BE2C (cell line): Measurements from ENCODE around the gene KIF24.
"Not testable (repeated sequence)": the region's sequence is repeated elsewhere in the genome, so short reads cannot be mapped to it uniquely, and the experiment has no call there.

Experiments
- DNase-seq: peaks from one replicate; pipeline ENCODE4 v3.0.0-alpha.2; 2020
- H3K27me3 ChIP-seq: fragments of 250-450 bp; sonication (Bioruptor Pico); 2 replicates; pipeline ENCODE4 v1.5.1; 2020; ENCODE audit warnings: mild to moderate bottlenecking
- H3K36me3 ChIP-seq: fragments of 250-450 bp; sonication (Bioruptor Pico); 2 replicates; pipeline ENCODE4 v1.5.1; 2020; ENCODE audit warnings: mild to moderate bottlenecking
- H3K4me1 ChIP-seq: fragments of 250-450 bp; sonication (Bioruptor Pico); 2 replicates; pipeline ENCODE4 v1.5.1; 2020
- H3K4me3 ChIP-seq: 2 replicates; pipeline ENCODE4 v1.5.1; 2011; ENCODE audit warnings: low read depth, low read length
- H3K9me3 ChIP-seq: fragments of 250-450 bp; sonication (Bioruptor Pico); 2 replicates; pipeline ENCODE4 v1.5.1; 2020
- TF ChIP-seq, protein P1 (sequence below): IDR thresholded peaks from 2 replicates; pipeline ENCODE4 v1.5.1; 2012; ENCODE audit warnings: mild to moderate bottlenecking, low read depth, low read length

KIF24 gene

DNA sequence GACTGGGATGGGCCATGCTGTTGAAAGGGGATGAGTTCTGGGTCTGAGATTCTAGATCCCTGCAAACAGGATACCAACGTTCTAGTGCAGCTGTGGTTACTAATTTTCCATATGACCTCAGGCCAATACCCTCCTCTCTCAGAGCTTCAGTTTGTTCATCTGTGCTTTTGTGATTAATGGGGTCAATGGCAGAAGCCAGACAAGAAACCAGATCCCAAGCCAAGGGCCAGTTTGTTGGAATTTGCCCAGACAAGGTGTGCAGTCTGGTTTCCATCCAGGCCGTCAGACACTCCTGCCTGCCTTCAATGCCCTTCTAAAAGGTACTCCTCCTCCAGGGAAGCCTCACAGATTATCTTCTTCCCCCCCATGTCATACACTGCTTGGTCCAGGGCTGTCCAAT lies 36.2 kb upstream of the KIF24 start:
- DNase-seq = no peak
- no peaks in the 10 kb centered on the region for H3K27me3 ChIP-seq
- no peaks in the 10 kb centered on the region for H3K36me3 ChIP-seq
- no peak overlapping the region for H3K4me3 ChIP-seq
- H3K9me3 ChIP-seq = no peaks in the 10 kb centered on the region; the same call in 1 of the 2 replicates
- no peaks in the 10 kb centered on the region; the same call in 1 of the 2 replicates for H3K4me1 ChIP-seq
- TF ChIP-seq, protein P1, sequence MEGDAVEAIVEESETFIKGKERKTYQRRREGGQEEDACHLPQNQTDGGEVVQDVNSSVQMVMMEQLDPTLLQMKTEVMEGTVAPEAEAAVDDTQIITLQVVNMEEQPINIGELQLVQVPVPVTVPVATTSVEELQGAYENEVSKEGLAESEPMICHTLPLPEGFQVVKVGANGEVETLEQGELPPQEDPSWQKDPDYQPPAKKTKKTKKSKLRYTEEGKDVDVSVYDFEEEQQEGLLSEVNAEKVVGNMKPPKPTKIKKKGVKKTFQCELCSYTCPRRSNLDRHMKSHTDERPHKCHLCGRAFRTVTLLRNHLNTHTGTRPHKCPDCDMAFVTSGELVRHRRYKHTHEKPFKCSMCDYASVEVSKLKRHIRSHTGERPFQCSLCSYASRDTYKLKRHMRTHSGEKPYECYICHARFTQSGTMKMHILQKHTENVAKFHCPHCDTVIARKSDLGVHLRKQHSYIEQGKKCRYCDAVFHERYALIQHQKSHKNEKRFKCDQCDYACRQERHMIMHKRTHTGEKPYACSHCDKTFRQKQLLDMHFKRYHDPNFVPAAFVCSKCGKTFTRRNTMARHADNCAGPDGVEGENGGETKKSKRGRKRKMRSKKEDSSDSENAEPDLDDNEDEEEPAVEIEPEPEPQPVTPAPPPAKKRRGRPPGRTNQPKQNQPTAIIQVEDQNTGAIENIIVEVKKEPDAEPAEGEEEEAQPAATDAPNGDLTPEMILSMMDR = no peak

- Histone ChIP-seq H3K9me3 (no peaks in the 10 kb centered on the region; the same call in 1 of the 2 replicates), H3K36me3 (no peaks in the 10 kb centered on the region), H3K4me3 (no peak overlapping the region), H3K27me3 (no peaks in the 10 kb centered on the region), H3K4me1 (no peaks in the 10 kb centered on the region; the same call in 1 of the 2 replicates)
- TF ChIP-seq, protein P1 = no peak
- no peak for DNase-seq
These were observed 34.7 kb upstream of the KIF24 start for GRCh38 chr9:34363619-34364351.

DNA sequence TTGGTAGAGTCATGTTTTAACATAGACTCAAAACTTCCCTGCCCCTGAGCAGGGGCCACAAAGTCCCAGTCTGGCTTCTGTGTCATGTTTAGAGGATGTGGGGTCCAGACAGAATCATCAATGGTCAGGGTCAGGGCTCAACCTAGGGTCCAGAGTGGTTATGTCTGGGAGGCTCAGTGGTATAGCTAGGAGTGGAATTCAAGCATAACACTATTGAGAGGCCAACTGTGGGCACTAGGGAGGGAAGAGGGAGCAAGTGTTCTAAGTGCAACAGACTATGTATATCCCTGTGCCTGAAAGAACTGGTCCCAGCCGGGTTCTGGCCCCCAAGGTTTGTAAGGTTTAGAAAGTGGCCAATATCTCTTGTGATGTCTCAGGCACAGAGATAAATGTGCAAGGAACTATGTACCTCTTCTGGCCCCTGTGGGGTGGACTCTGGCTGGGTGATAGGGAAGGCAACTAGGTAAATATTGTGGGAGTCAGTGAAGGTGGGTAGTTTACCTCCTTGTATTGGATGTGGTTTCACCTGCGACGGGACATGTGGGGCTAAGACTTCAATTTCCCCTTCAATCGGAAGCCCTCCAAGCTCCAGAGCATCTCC lies 33.6 kb upstream of the KIF24 start:
- H3K4me3 ChIP-seq = no peak overlapping the region
- no peaks in the 10 kb centered on the region for H3K9me3 ChIP-seq
- TF ChIP-seq, protein P1 = no peak
- H3K27me3 ChIP-seq = no peaks in the 10 kb centered on the region
- no peak for DNase-seq
- H3K36me3 ChIP-seq = no peaks in the 10 kb centered on the region
- no peaks in the 10 kb centered on the region; the same call in 1 of the 2 replicates for H3K4me1 ChIP-seq

DNA sequence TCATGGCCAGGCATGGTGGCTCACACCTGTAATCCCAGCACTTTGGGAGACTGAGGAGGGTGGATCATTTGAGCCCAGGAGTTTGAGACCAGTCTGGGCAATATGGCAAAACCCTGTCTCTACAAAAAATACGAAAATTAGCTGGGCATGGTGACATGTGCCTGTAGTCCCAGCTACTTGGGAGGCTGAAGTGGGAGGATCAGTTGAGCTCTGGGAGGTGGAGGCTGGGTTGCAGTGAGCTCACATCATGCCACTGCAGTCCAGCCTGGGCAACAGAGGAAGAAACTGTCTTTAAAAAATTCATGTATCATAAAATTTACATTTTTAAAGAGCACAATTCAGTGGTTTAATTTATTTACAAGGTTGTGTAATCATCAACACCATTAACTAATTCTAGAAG lies 23.9 kb upstream of the KIF24 start:
- H3K4me1 ChIP-seq, H3K9me3 ChIP-seq, H3K36me3 ChIP-seq, DNase-seq, H3K27me3 ChIP-seq, H3K4me3 ChIP-seq: not testable (repeated sequence)

DNA sequence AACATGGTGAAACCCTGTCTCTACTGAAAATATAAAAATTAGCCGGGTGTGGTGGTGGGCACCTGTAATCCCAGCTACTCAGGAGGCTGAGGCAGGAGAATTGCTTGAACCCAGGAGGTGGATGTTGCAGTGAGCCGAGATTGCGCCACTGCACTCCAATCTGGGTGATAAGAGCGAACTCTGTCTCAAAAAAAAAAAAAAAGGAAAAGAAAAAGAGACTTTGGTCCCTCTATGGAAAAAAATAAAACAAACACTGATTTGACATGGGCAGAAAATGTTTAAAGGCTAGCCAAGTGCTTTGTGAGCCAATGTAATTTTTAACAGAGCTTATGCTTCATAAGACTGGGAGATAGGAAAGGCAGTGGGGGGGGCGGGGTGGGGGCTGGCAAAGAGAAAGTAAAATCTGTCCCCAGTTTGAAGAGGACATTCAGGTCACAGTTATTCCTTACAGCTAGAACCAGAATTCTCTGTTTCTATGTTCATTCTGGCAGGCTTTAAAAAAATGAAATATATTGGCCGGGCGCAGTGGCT lies 23.1 kb upstream of the KIF24 start:
- not testable (repeated sequence) for DNase-seq, H3K9me3 ChIP-seq, H3K27me3 ChIP-seq, H3K36me3 ChIP-seq, H3K4me3 ChIP-seq, H3K4me1 ChIP-seq

GRCh38 chr9:34349324-34349723 lies 20.3 kb upstream of the KIF24 start:
- TF ChIP-seq, protein P1 = no peak
- no peak for DNase-seq
- Histone ChIP-seq H3K27me3 (no peaks in the 10 kb centered on the region), H3K9me3 (no peaks in the 10 kb centered on the region), H3K4me1 (no peaks in the 10 kb centered on the region), H3K36me3 (no peaks in the 10 kb centered on the region), H3K4me3 (no peak overlapping the region)

DNA sequence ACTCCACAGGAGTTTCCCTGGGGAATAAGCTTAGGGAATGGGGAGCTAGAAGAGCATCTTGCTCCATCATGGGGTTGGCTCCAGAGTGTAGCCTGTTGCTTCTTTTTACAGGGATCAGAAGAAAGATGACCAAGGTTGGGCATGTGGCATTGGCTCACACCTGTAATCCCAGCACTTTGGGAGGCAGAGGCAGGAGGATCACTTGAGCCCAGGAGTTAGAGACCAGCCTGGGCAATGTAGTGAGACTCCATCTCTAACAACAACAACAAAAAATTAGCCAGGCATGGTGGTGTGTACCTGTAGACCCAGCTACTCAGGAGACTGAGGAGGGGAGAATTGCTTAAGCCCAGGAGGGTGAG lies 18.7 kb upstream of the KIF24 start:
- Histone ChIP-seq H3K4me1 (no peaks in the 10 kb centered on the region), H3K4me3 (no peak overlapping the region), H3K36me3 (no peaks in the 10 kb centered on the region; the same call in 1 of the 2 replicates), H3K9me3 (no peaks in the 10 kb centered on the region), H3K27me3 (no peaks in the 10 kb centered on the region)
- DNase-seq = no peak
- TF ChIP-seq, protein P1 = no peak
